Adrenal gland (tissue), 5 donors: ENCODE measurements around the gene NRDC.
A peak's percentile ranks its signal among the peaks of the same experiment; 100 is the strongest.

Experiments used
- POLR2A ChIP-seq, 2 donors: fragments of 450-650 bp; IDR thresholded peaks; one replicate each; pipeline ENCODE4 v1.6.1; 2017; ENCODE audit warnings: antibody characterized with exemption in 2 of 2, mild to moderate bottlenecking in 2 of 2, moderate library complexity in 1 of 2
- TF ChIP-seq, protein P1 (sequence below), 6 experiments: fragments of 450-650 bp in 4 of 6; fragments of 200-600 bp in 2 of 6; sonication (generic) in 1 of 6; IDR thresholded peaks; 1 replicate in 5 of 6; 2 replicates in 1 of 6; pipeline versions ENCODE4 v1.5.1 to v1.8.0; 2016 to 2021; ENCODE audit warnings: antibody characterized with exemption in 6 of 6, mild to moderate bottlenecking in 2 of 6, moderate library complexity in 1 of 6
- donor health status: DM: no; HTN: no; CAD: no.

DNA sequence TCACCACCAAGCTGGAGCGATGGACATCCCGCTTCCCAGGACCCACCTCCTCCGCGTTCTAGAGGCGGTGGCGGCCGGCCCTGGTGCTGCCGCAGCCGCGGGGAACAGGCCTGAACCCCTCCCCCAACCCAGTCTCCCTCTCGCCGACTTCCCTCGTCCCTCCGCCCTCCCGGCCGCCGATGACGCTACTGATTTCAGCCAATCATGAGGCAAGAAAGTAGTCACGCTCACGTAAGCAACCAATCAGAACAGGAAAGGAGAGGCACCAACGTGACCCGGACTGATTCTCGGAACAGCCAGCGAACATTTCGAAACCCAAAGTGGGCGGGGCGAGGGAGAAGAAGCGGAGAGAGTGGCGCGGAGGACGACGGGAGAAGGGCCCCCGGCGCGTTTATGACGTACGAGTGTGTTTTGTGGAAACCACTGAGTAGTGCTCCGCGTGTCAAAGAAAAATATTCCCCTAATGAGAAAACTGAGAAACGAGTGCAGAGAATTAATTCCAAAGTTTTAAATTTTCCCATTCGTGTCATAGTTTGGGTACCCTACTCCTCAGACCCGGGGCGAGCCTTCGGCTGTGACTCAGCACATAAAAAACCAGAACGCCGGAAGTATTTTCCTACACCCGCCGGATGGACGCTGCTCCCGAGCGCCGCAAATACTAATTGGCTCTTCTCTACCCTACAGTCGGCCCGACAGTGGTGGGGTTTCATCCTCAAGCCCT, at the start of gene NRDC:
- TF ChIP-seq, protein P1, sequence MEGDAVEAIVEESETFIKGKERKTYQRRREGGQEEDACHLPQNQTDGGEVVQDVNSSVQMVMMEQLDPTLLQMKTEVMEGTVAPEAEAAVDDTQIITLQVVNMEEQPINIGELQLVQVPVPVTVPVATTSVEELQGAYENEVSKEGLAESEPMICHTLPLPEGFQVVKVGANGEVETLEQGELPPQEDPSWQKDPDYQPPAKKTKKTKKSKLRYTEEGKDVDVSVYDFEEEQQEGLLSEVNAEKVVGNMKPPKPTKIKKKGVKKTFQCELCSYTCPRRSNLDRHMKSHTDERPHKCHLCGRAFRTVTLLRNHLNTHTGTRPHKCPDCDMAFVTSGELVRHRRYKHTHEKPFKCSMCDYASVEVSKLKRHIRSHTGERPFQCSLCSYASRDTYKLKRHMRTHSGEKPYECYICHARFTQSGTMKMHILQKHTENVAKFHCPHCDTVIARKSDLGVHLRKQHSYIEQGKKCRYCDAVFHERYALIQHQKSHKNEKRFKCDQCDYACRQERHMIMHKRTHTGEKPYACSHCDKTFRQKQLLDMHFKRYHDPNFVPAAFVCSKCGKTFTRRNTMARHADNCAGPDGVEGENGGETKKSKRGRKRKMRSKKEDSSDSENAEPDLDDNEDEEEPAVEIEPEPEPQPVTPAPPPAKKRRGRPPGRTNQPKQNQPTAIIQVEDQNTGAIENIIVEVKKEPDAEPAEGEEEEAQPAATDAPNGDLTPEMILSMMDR (IDR thresholded peaks at IDR 0.05), result no peak
- TF ChIP-seq POLR2A (IDR thresholded peaks at IDR 0.05), result peak; percentile 92 to 96
